Occipital lobe (tissue), 2 donors: ENCODE results near the gene C5AR2. TPM values are rescaled to one million over a fixed set of nuclear protein-coding genes. Genes with fewer than 3 reads are reported as not detected.
"Not testable (repeated sequence)": the region's sequence is repeated elsewhere in the genome, so short reads cannot be mapped to it uniquely, and the experiment has no call there.

ENCODE experiments used
- DNase-seq: peaks from one replicate; lab custom pipeline; 2025; lab: John Stamatoyannopoulos, UW
- total RNA-seq: library from RNA; depleted of rRNA; stranded (reverse); fragments of >200 nt; gene quantifications from one replicate; pipeline ENCODE4 v1.2.3, GENCODE V29; 2014

The C5AR2 gene
- total RNA-seq = 0.31 TPM

- DNase-seq = no peak
Observed at GRCh38 chr19:47331931-47332547, at the start of gene C5AR2. C5AR2 (plus strand) TSS chr19:47332175; CDS start chr19:47340800, 8,625 bp downstream.

- no peak for DNase-seq
Observed at GRCh38 chr19:47283405-47284059, 48.4 kb upstream of the C5AR2 start.

GRCh38 chr19:47284324-47284899, 47.6 kb upstream of the C5AR2 start:
- peak; percentile 20 for DNase-seq

GRCh38 chr19:47296036-47296435, 35.9 kb upstream of the C5AR2 start:
- peak; percentile 52 for DNase-seq

- DNase-seq = not testable (repeated sequence)
Observed at GRCh38 chr19:47300867-47301266, 31.1 kb upstream of the C5AR2 start.

- no peak for DNase-seq
Observed at GRCh38 chr19:47302249-47302648, 29.7 kb upstream of the C5AR2 start.

- no peak for DNase-seq
Observed at GRCh38 chr19:47303966-47304365, 28.0 kb upstream of the C5AR2 start.

GRCh38 chr19:47305309-47305751, 26.6 kb upstream of the C5AR2 start:
- DNase-seq = no peak

- no peak for DNase-seq
Observed at GRCh38 chr19:47306303-47306702, 25.7 kb upstream of the C5AR2 start.

- no peak for DNase-seq
Observed at GRCh38 chr19:47309038-47309437, 22.9 kb upstream of the C5AR2 start.

GRCh38 chr19:47309608-47310007, 22.4 kb upstream of the C5AR2 start, which contains the start of gene C5AR1:
C5AR1 (plus strand) TSS chr19:47309861; CDS start chr19:47309896, 35 bp downstream.
- DNase-seq = no peak

GRCh38 chr19:47310323-47310722, 21.7 kb upstream of the C5AR2 start:
- DNase-seq = no peak

GRCh38 chr19:47310819-47311218, 21.2 kb upstream of the C5AR2 start:
- DNase-seq = no peak

- DNase-seq = no peak
Observed at GRCh38 chr19:47312366-47313006, 19.5 kb upstream of the C5AR2 start.

- DNase-seq = no peak
Observed at GRCh38 chr19:47313754-47314295, 18.1 kb upstream of the C5AR2 start.

GRCh38 chr19:47315125-47315821, 16.7 kb upstream of the C5AR2 start:
- peak; percentile 24 for DNase-seq

GRCh38 chr19:47316513-47316912, 15.5 kb upstream of the C5AR2 start:
- DNase-seq = no peak

- DNase-seq = no peak
Observed at GRCh38 chr19:47319923-47320871, 11.8 kb upstream of the C5AR2 start.

GRCh38 chr19:47321630-47322029, 10.3 kb upstream of the C5AR2 start:
- no peak for DNase-seq

GRCh38 chr19:47322058-47322457, 9.9 kb upstream of the C5AR2 start:
- no peak for DNase-seq
